GM12892 (cell line): Measurements from ENCODE around the gene SLC25A26.

Source experiments
- DNase-seq: peaks from one replicate; pipeline ENCODE4 v3.0.0; 2011; ENCODE audit not compliant: insufficient read length
- FAIRE-seq: peaks from 2 replicates; lab custom pipeline; 2011; peaks lifted over from hg19 to GRCh38; lab: Jason Lieb, UNC
- POLR2A ChIP-seq: IDR thresholded peaks from 2 replicates; pipeline ENCODE4 v1.6.1; 2011; ENCODE audit warnings: low read depth, low read length, control low read depth
- POLR2AphosphoS5 ChIP-seq: IDR thresholded peaks from 2 replicates; pipeline ENCODE4 v1.6.1; 2011; ENCODE audit warnings: low read depth, low read length, control low read depth
- TAF1 ChIP-seq: IDR thresholded peaks from 2 replicates; pipeline ENCODE4 v1.6.1; 2011; ENCODE audit warnings: low read depth, mild to moderate bottlenecking, control low read depth, low read length, borderline replicate concordance

Gene SLC25A26

DNA sequence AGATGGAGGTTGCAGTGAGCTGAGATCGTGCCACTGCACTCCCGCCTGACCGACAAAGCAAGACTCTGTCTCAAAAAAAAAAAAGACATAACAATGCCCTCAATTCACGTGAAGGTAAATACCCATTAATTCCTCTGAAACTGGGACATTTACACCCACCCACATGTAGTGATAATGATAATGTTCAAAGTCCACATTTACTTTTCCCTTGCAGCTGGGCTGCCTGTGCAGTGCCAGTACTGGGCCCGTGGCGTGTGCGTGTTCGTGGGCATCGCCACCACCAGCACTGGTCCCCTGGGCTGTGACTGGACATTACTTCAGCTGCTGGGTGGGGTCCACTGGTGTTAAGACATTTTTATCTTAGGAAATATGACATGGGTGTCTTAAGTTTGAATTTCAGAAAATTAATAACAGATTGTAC, 123.6 kb downstream of the SLC25A26 start:
- FAIRE-seq (no peak), DNase-seq (no peak)
- TF ChIP-seq TAF1 (no peak), POLR2A (no peak), POLR2AphosphoS5 (no peak)

DNA sequence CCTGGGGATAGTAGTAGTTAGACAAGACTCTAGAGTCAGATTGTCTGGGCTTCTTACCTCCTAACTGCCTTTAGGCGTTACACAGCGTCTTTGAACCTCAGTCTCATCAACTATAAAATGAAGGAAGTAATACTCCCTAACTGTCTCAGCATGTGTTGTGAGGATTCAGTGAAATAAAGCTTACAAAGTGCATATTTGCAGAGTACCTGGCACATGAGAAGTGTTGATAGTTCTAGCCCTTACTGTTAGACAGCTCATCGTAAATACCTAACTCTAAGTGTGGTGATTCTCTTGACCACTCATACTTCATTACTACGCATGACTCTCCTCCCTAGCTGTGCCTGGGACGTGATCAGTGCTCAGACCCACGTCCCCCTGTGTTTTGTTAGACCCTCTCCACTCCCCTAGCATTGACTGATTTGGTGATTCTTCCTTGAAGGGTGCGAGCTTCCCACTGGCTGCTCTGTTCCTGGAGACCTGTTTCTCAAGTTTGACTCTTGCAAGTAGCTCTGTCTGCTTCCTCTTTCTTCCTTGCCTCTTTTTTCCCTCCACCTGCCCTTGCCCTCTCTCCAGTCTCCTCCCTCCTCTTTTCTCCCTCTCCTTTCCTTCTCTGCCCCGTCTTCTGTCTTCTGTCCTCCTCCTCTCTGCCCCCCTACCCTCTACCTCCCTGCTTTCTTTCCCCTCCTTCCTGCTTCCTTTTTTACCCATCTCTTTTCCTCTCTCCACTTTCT, 124.2 kb downstream of the SLC25A26 start:
- TF ChIP-seq TAF1 (no peak), POLR2AphosphoS5 (no peak), POLR2A (no peak)

DNA sequence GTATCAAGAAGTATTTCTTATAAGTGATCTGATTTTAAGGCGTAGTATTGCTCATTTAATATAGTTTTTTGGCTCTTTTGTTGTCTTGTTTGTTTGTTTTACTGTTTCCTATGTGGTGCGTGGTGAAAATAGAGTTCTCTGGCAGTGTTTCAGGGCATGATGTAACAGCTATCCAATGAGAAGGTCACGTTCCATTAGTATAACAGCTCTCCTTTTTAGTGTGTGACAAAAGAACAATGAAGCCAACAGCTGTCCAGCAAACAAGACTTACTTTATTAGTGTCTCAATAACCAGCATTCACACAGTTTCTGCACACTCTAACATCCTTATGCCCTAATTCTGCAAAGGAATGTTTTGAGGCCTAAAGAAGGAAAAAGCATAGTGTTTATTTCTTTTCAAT, 127.9 kb downstream of the SLC25A26 start:
- no peak for FAIRE-seq
- DNase-seq, result no peak
- TF ChIP-seq POLR2A, result no peak
- no peak for TF ChIP-seq TAF1
- TF ChIP-seq POLR2AphosphoS5, result no peak

More for the DNA sequence above, 124.2 kb downstream of the SLC25A26 start:
- DNase-seq (no peak), FAIRE-seq (no peak)

DNA sequence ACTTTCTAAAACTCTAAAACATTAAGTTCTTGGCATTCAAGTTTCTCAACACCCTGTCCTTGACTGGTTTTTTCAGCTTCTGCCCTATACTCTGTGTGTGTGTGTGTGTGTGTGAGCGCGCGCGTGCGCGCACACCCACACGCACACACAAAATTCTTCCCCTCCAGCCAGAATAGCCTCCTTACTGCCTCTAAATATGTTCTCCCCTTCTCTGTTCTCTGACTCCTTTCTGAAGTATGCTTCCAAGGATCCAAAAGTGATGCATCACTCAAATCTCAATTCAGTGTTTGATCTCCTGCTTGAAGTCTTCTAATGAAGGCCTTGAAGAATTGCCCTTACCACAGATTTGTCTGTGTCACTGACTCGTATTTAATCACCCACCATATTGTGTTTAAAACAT, 129.8 kb downstream of the SLC25A26 start:
- no peak for FAIRE-seq
- no peak for DNase-seq
- TF ChIP-seq POLR2A, result no peak
- TF ChIP-seq POLR2AphosphoS5, result no peak
- no peak for TF ChIP-seq TAF1

DNA sequence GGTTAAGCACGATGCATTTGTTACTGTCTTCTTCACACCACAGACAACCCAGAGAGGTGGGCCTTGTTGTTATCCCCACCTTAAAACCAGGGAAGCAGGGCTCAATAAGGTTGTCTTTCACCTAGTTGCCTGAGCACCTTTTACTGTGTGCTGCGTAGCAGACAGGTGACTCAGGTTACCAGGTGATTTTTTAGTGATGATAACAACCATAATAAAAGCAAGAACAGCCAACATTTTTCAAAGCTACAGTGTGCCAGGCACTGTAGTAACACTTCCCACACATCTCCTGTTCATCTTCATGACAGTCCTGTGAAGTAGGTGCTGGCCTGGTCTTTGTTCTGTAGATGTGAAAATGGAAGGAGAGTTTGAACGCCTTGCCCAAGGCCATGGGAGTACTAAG, 132.2 kb downstream of the SLC25A26 start:
- FAIRE-seq (no peak), DNase-seq (no peak)
- no peak for TF ChIP-seq POLR2AphosphoS5
- no peak for TF ChIP-seq TAF1
- no peak for TF ChIP-seq POLR2A

DNA sequence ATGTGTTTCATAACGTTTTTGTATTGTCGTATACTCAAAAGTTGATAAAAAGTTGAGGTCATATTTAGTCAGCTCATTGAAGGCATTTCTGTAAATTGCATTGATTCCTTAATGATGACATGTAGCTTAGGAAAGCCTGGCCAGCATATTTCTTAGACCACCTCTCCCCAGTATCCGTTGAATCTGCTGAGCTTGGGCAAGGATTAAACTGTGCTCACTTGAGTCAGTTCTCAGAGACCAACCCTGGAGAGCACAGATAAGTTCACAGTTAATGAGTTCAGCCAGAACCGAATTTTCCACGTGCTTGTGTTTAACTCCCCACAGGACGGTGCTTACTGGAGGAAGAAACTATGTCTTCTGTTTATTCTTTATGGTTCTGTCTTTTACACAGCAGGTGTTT, 132.7 kb downstream of the SLC25A26 start:
- FAIRE-seq (peak; percentile 5), DNase-seq (no peak)
- TF ChIP-seq TAF1 (no peak), POLR2A (no peak), POLR2AphosphoS5 (no peak)

DNA sequence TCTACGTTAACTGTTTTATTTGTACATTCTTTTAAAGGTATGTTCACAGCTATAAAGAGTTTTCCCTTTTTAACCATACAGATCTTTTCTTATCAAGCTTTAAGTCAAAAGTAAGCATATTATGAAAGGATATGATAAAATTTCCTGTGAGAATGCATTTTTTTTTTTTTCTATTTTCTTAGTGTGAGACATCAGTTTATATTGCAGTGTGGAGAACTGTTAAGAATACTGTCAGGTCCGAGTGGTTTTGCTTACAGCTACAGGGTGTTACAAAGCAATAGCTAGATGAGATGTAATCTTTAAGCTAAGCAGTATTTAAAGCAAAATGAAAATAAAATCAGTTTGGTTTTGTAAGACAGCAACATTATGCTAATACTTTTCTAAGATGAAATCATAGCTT, 133.2 kb downstream of the SLC25A26 start:
- no peak for DNase-seq
- TF ChIP-seq POLR2A (no peak), TAF1 (no peak), POLR2AphosphoS5 (no peak)
- FAIRE-seq, result no peak

DNA sequence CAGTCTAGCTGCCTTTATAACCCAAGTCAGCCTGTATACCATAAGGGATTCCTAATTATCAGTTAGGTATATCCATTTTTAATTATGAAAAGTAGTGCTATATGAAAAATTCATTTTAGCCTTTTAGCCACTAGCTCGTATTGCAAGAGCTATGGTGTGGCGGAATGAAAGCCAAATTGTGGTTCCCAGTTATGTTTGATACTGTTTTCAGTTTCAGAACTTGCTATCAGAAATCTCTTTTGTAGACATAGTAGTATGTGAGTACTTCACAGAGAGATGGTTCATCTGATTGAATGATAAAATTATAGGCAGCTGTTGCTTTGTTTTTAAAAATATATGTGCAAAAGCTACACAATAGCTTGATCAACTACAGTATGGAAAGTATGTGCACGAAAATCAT, 134.6 kb downstream of the SLC25A26 start:
- TF ChIP-seq POLR2A (no peak), POLR2AphosphoS5 (no peak), TAF1 (no peak)
- FAIRE-seq, result no peak
- no peak for DNase-seq

DNA sequence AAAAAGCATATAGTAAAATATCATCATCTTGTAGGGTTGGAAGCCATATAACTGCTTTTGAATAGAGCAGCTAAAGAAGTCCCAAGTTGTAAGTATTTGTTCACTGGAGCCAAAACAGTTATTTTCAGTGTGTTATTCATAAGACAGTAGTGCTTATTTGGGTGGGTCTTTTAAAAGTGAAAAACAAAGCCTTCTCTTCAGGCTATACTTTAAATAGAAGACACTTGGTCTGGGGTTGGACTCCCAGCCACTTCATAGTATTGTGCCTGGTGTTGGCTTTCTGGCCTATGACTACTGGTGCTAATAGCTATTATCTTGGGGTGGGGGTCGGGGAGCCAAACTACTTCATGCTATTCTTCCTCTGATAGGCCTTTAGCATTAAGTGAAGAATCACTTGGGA, 135.2 kb downstream of the SLC25A26 start:
- DNase-seq (no peak), FAIRE-seq (no peak)
- TF ChIP-seq TAF1, result no peak
- TF ChIP-seq POLR2AphosphoS5, result no peak
- no peak for TF ChIP-seq POLR2A

DNA sequence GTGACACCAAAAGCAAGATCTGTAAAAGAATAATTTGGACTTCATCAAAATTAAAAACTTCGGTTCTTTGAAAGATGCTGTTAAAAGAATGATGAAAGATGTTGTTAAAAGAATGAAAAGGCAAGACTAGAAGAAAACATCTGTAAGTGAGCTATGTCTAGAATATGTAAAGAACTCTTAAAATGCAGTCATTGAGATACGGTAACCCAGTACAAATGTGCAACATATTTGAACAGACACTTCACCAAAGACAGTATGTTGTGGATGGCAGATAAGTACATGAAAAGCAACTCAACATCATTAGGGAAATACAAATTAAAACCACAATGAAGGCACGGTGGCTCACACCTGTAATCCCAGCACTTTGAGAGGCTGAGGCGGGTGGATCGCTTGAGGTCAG, 140.6 kb downstream of the SLC25A26 start:
- no peak for FAIRE-seq
- DNase-seq, result no peak
- TF ChIP-seq TAF1 (no peak), POLR2A (no peak), POLR2AphosphoS5 (no peak)

DNA sequence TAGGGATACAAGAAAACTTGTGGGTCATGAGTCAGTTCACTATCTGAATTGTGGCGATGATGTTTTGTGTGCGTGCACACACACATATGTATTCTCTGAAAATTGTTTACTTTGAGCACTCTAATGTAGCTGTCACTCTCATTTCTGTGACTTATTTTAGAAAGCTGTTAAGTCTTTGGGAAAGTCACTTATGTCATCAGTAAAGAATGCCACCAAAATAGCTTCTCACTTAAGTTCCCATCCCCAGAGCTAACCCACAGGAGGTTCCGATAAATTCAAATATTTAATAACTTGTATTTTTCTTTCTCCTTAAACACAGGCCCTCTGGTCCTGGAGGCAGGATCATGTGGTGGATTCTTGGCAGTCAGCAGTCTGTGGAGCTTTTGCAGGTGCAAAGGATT, 141.7 kb downstream of the SLC25A26 start:
- TF ChIP-seq POLR2AphosphoS5 (no peak), POLR2A (no peak), TAF1 (no peak)
- DNase-seq, result no peak
- no peak for FAIRE-seq

DNA sequence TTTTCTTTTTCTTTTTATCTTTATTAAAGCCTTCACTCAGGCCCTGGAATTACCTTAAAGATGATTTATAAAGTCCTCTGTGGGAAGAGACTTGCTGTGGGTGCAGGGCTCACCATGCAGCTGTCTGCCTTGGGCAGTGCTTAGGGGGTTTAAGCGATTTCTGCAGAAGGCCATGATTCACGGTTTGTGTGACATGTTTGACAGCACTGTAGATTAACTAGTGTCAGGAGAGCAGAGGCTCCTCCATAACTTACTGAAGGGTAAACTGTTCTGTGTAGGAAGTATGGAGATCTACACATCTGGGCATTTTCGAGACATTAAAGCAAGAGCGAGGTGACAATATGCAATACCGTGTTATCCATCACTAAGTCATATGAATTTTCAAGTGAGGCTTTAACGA, 142.3 kb downstream of the SLC25A26 start:
- no peak for DNase-seq
- no peak for FAIRE-seq
- TF ChIP-seq POLR2AphosphoS5 (no peak), TAF1 (no peak), POLR2A (no peak)

DNA sequence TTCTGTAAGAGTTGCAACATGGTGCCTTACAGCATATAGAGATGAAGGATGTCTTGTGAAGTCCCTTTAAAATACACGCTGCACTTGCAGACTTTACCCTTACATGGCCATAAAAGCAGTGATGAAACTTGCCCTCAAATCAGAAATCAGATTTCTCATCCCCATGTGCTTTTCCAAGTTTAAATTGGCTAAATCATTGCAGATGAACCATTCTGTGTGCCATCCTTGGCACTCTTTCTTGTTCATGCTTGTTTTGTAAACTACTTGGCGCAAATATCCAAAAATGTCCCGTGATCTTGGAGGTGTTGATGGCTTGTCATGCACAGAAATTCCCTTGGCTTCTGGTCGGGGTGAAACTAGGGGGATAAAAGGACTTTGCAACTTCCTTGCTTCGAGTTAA, 144.3 kb downstream of the SLC25A26 start:
- no peak for FAIRE-seq
- no peak for DNase-seq
- TF ChIP-seq TAF1 (no peak), POLR2A (no peak), POLR2AphosphoS5 (no peak)
